HL-60/S4 treated with retinoic acid at 250 ng/mL for 4 days and 3 days (cell line): Measurements from ENCODE around the gene PLA2G10.
"Not testable (repeated sequence)": the region's sequence is repeated elsewhere in the genome, so short reads cannot be mapped to it uniquely, and the experiment has no call there.

Source experiments
- in situ Hi-C: fragments of 300-500 bp; cut with MboI; formaldehyde crosslinking; loops from 2 replicates; pipeline ENCODE4 v1.7.0; 2022; ENCODE audit warnings: low sequenced_read_pairs

PLA2G10 gene

DNA sequence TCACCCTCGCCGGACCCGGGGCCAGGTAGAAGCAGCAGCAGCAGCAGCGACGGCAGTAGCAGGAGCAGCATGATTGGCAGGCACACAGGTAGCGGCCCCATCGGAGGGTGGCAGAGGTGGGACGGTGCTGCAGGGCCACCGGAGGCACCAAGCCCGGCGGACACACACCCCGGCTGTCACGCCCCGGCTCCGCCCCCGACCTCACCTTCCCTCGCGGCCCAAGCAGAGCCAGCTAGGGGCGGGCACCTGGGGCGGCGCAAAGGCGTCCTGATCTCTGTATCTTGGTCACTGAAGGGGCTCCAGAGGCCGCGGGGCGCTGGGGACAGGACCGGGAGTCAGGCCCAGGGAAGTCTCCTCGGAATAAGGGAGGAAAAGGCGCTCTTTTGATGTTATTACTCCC is at the start of gene PLA2G10:
Gene PLA2G10, minus strand, starts transcription at position 180 of the 400 bp plus-strand sequence. Its CDS starts 79 bp downstream, at position 101.
- in situ Hi-C loops: not testable (repeated sequence)

DNA sequence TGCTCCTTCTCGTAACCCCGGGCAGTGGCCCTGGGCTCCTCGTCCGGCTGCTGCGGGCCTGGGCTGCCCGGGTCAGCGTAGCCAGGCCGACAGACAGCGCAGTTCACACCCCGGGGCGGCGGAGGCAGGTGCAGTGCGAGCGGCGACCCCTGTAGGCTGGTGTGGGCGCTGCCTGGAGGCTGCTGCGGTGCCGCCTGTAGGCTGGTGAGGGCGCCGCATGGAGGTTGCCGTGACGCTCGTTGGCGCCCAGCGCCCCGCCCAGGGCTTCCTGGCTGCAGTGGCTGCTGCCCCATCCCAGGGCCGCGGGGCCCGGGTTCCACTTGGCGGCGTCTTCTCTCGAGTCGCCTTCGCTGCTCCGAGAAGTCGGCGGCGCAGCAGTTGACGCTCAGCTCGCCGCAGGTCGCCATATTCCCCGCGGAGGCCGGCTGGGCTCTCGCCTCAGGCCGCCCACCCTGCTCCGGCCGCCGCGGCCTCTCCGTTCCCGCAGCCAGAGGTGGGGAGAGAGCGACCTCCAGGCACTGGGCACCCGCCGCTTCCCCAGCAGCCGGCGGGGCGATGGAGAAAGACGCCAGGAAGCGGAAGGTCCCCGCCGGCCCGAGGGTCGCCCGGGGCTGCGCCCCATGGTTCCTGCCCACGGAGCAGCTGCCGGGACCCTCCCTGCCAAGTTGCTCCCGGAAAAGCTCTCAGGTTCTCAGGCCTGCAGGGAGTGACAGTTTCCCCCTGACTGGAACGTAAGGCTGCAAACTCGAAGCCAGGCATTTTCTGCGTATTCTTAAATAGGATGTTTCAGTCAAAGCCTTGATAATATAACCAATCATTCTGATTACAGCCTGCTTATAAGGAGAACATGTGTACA is 48.4 kb upstream of the PLA2G10 start, which contains the start of gene NPIPA2:
Gene NPIPA2, plus strand, starts transcription at position 261 of the 856 bp plus-strand sequence. CDS start 5,533 bp downstream, outside the sequence.
- in situ Hi-C loops: not testable (repeated sequence)

GRCh38 chr16:14741794-14742193 is 47.7 kb upstream of the PLA2G10 start:
- in situ Hi-C loops: not testable (repeated sequence)

- in situ Hi-C loops: not testable (repeated sequence)
These were observed 46.8 kb upstream of the PLA2G10 start for GRCh38 chr16:14740832-14741385.

GRCh38 chr16:14733233-14733632 is 39.1 kb upstream of the PLA2G10 start:
- in situ Hi-C loops: not testable (repeated sequence)

GRCh38 chr16:14703156-14704011 is 9.3 kb upstream of the PLA2G10 start, which contains the start of gene NPIPA3:
Gene NPIPA3 (plus strand): TSS chr16:14703411. CDS start chr16:14708944, 5,533 bp downstream.
- in situ Hi-C loops: not testable (repeated sequence)

- in situ Hi-C loops: not testable (repeated sequence)
These were observed 8.6 kb upstream of the PLA2G10 start for GRCh38 chr16:14702672-14703071.

GRCh38 chr16:14701859-14702258 is 7.8 kb upstream of the PLA2G10 start:
- in situ Hi-C loops: not testable (repeated sequence)

GRCh38 chr16:14685870-14686793 is 8.0 kb downstream of the PLA2G10 start:
- in situ Hi-C loops: not testable (repeated sequence)

DNA sequence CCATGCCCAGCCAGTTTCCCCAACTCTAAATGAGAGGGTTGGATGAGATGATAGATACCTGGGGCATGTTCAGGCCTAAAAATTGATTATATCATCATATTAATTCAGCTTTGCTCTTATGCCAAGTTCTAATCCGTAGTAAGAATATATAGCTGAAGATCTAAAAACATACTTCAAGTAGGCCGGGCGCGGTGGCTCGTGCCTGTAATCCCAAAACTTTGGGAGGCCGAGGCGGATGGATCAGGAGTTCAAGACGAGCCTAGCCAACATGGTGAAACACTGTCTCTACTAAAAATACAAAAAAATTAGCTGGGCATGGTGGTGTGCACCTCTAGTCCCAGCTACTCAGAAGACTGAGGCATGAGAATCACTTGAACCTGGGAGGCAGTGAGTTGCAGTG is 12.0 kb downstream of the PLA2G10 start:
- in situ Hi-C loops: no loop called here

- in situ Hi-C loops: no loop called here
These were observed 13.0 kb downstream of the PLA2G10 start for GRCh38 chr16:14681115-14681514.

DNA sequence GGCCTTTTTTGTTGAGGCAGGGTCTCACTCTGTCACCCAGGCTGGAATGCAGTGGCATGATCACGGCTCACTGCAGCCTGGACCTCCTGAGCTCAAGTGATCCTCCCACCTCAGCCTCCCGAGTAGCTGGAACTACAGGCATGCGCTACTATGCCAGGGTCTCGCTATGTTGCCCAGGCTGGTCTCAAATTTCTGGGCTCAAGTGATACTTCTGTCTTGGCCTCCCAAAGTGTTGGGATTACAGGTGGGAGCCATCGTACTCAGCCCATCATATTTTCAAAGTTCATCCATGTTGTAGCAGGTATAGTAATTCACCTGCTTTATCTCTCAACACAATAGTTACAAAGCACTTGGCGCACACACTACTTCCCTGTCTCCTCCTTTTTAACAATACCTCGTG is 13.7 kb downstream of the PLA2G10 start:
- in situ Hi-C loops: not testable (repeated sequence)

DNA sequence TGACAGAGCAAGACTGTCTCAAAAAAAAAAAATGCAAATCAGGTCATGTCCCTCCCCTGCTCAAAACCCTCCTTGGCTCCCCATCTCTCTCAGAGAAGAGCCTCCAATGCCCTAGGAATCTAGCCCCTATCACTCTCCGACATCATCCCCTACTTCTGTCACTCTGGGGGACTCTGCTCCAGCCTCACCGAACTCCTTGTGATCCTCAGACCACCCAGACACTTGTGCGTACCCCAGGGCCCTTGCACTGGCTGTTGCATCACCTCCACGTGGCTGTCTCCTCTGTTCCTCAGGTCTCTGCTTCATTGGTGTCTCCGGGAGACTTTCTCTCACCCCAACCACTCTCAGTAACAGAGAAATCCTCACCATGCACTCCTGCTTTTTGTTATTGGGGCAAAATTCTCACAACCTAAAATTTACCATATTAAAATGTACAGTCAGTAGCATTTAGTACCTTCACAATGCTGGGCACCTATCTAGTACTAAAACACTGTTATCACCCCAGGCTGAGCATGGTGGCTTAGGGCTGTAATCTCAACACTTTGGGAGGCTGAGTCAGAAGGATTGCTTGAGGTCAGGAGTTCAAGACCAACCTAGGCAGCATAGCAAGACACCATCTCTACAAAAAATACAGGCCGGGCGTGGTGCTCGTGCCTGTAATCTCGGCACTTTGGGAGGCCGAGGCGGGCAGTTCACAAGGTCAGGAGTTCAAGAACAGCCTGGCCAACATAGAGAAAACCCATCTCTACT is 15.2 kb downstream of the PLA2G10 start:
- in situ Hi-C loops: no loop called here

DNA sequence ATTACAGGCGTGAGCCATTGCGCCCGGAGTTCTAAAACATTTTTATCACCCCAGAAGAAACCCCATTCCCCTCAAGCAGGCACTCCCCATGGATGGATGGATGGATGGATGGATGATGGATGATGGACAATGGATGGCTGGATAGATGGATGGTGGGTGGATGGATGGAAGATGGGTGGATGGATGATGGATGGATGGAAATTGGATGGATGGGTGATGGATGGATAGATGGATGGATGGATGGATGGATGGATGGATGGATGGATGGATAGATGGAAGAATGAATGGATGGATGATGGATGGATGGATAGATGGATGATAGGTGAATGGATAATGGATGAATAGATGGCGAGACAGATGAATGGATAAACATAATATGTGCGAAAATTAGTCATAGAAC is 16.5 kb downstream of the PLA2G10 start:
- in situ Hi-C loops: no loop called here

GRCh38 chr16:14676633-14677032 is 17.5 kb downstream of the PLA2G10 start:
- in situ Hi-C loops: no loop called here

DNA sequence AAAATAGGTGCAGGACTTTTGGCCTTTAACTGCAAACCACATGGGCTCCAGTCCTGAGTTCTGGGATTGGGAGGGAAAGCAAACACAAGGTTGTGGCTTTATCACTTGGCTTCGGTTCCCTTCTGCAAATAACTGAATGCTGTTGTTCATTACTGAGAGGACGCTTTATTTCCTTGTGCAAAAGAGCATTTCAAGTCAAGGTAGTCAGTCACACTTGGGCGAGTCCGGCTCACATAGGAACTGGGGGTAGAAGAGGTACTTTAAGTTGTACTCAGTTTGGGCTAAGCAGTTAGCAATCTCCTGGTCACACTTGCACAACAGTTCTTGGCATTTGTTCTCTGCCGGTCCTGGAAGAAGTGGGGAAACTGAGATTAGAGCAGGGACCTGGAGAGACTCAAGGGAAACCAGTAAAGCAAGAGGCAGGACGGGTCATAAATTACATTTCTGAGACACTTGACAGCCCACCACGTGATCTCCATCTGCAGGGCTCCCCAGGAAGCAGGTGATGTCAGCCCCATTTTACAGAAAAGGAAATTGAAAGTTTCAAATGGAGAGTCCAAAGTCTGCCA is 21.6 kb downstream of the PLA2G10 start:
- in situ Hi-C loops: no loop called here

GRCh38 chr16:14669776-14670175 is 24.3 kb downstream of the PLA2G10 start:
- in situ Hi-C loops: no loop called here

DNA sequence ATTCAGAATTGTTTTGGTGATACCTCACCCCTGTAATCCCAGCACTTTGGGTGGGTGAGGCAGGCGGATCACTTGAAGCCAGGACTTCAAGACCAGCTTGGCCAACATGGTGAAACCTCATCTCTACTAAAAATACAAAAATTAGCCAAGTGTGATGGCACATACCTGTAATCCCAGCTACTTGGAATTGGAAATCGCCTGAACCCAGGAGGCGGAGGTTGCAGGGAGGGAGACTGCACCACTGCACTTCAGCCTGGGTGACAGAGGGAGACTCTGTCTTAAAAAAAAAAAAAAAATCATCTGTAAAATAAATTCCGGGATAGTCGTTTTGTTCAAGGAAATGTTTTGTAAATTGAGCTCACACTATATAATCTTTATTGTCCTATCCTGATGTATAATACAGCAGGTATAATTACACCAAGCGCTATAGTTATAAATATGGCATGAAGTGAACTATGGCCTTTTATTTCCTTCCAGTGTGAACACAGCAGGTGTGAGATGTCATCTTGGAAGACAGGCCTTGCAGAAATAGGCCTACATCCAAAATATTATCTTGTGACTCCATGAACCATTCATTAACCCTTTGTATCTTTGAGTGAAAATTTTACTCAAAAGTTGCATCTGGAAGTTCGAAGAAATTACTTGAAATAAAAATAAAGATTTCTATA is 25.4 kb downstream of the PLA2G10 start:
- in situ Hi-C loops: no loop called here
